A549 (cell line): ENCODE measurements around the gene CD55.

Source experiments
- CHD2 ChIP-seq: fragments of 150-350 bp; IDR thresholded peaks from 2 replicates; pipeline ENCODE4 v1.6.1; 2014; ENCODE audit warnings: low read length; ENCODE audit not compliant: partially characterized antibody
- ESRRA ChIP-seq: fragments of 150-350 bp; IDR thresholded peaks from 2 replicates; pipeline ENCODE4 v1.6.1; 2014; ENCODE audit warnings: mild to moderate bottlenecking, low read length, borderline replicate concordance
- FOXS1 ChIP-seq: fragments of 250-450 bp; sonication (Bioruptor Pico); IDR thresholded peaks from 2 replicates; pipeline ENCODE4 v1.5.0; 2020; ENCODE audit warnings: mild to moderate bottlenecking, moderate library complexity
- HDAC2 ChIP-seq: fragments of 200-600 bp; sonication (generic); IDR thresholded peaks from 2 replicates; pipeline ENCODE4 v1.6.1; 2016
- JUN ChIP-seq, 2 experiments: fragments of >200 bp; sonication (Bioruptor Twin); formaldehyde crosslinking; IDR thresholded peaks; 2 replicates in 1 of 2; 3 replicates in 1 of 2; pipeline ENCODE4 v1.6.1; 2016 to 2017
- KDM1A ChIP-seq: fragments of 200-600 bp; sonication (generic); IDR thresholded peaks from 2 replicates; pipeline ENCODE4 v1.6.1; 2016; ENCODE audit warnings: low read depth, mild to moderate bottlenecking
- MYC ChIP-seq: IDR thresholded peaks from 2 replicates; pipeline ENCODE4 v1.6.1; 2012; ENCODE audit warnings: mild to moderate bottlenecking, inconsistent platforms, low read length, improper control_type of control experiment, borderline replicate concordance
- NFE2L2 ChIP-seq: fragments of 150-350 bp; conservative IDR thresholded peaks from 2 replicates; pipeline ENCODE4 v1.6.1; 2014; ENCODE audit warnings: low read length
- POLR2A ChIP-seq: IDR thresholded peaks from 2 replicates; pipeline ENCODE4 v1.6.1; 2012; ENCODE audit warnings: mild to moderate bottlenecking, low read length
- RCOR1 ChIP-seq: fragments of 150-350 bp; IDR thresholded peaks from 2 replicates; pipeline ENCODE4 v1.6.1; 2014; ENCODE audit warnings: antibody characterized with exemption, low read length, low read depth
- RFX5 ChIP-seq: fragments of 450-650 bp; IDR thresholded peaks from 2 replicates; pipeline ENCODE4 v1.7.1; 2014; ENCODE audit warnings: antibody characterized with exemption, mild to moderate bottlenecking, moderate library complexity
- TFCP2L1 ChIP-seq: fragments of 250-450 bp; sonication (Bioruptor Pico); IDR thresholded peaks from 2 replicates; pipeline ENCODE4 v1.5.0; 2021; ENCODE audit warnings: mild to moderate bottlenecking
- TF ChIP-seq, protein P1 (sequence below): fragments of >200 bp; sonication (Bioruptor Twin); formaldehyde crosslinking; IDR thresholded peaks from 3 replicates; pipeline ENCODE4 v1.5.1; 2016

- TF ChIP-seq RFX5 (no peak), KDM1A (no peak), CHD2 (no peak), RCOR1 (no peak), POLR2A (no peak), ESRRA (no peak), NFE2L2 (no peak), FOXS1 (CRISPR knock-in tag) (no peak), TFCP2L1 (no peak), JUN (IDR thresholded peaks at IDR 0.05) (no peak), MYC (no peak), HDAC2 (no peak)
- TF ChIP-seq, protein P1, sequence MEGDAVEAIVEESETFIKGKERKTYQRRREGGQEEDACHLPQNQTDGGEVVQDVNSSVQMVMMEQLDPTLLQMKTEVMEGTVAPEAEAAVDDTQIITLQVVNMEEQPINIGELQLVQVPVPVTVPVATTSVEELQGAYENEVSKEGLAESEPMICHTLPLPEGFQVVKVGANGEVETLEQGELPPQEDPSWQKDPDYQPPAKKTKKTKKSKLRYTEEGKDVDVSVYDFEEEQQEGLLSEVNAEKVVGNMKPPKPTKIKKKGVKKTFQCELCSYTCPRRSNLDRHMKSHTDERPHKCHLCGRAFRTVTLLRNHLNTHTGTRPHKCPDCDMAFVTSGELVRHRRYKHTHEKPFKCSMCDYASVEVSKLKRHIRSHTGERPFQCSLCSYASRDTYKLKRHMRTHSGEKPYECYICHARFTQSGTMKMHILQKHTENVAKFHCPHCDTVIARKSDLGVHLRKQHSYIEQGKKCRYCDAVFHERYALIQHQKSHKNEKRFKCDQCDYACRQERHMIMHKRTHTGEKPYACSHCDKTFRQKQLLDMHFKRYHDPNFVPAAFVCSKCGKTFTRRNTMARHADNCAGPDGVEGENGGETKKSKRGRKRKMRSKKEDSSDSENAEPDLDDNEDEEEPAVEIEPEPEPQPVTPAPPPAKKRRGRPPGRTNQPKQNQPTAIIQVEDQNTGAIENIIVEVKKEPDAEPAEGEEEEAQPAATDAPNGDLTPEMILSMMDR, result no peak
Measured at GRCh38 chr1:207308451-207309190, 12.9 kb upstream of the CD55 start.
